DND-41 (cell line): ENCODE data around the gene MED13.

ENCODE experiments used
- CTCF ChIP-seq: IDR thresholded peaks from 2 replicates; pipeline ENCODE4 v1.5.1; 2012; ENCODE audit warnings: borderline replicate concordance, low read length, moderate library complexity, mild to moderate bottlenecking; ENCODE audit not compliant: poor library complexity, severe bottlenecking; ENCODE audit errors: extremely low read depth
- EZH2 ChIP-seq: IDR thresholded peaks from 3 replicates; pipeline ENCODE4 v1.6.1; 2012; ENCODE audit warnings: borderline replicate concordance, low read depth, mild to moderate bottlenecking, moderate library complexity, low read length, inconsistent platforms; ENCODE audit not compliant: severe bottlenecking

- no peak for TF ChIP-seq CTCF
- TF ChIP-seq EZH2 = no peak
Observed at GRCh38 chr17:62059414-62059813, 5.7 kb downstream of the MED13 start.
